PC-9 (cell line): ENCODE data around the gene SGSH. TPM values are rescaled to one million over a fixed set of nuclear protein-coding genes. Genes with fewer than 3 reads are reported as not detected.

Experiments used
- BruUV-seq: library from RNA; stranded (reverse); fragments of 400-500 nt; replicated peaks from 2 replicates; lab custom pipeline; 2021; lab: Mats Ljungman, UMichigan
- CTCF ChIA-PET: fragments of 300-600 bp; sonication (Branson Sonifier 250); formaldehyde crosslinking; loops from one replicate; lab custom pipeline; 2022; ENCODE audit warnings: antibody characterized with exemption; lab: Charles Lee
- POLR2A ChIA-PET: fragments of 300-600 bp; sonication (Branson Sonifier 250); formaldehyde crosslinking; loops from one replicate; lab custom pipeline; 2022; ENCODE audit warnings: antibody characterized with exemption; ENCODE audit not compliant: unreplicated experiment; lab: Charles Lee
- DNase-seq, 2 experiments: peaks; one replicate each; pipeline versions ENCODE4 v3.0.0 to v3.0.0-alpha.2; 2015 to 2022; ENCODE audit warnings: mixed read lengths in 1 of 2
- H2AFZ ChIP-seq: fragments of 200-600 bp; sonication (generic); 2 replicates; pipeline ENCODE4 v1.8.1; 2017; ENCODE audit warnings: antibody characterized with exemption
- H3F3A ChIP-seq: fragments of 200-600 bp; sonication (generic); 2 replicates; pipeline ENCODE4 v1.8.1; 2017; ENCODE audit warnings: antibody characterized with exemption, mild to moderate bottlenecking, low read depth; ENCODE audit not compliant: insufficient read depth
- H3K27ac ChIP-seq: fragments of 200-600 bp; sonication (generic); 2 replicates; pipeline ENCODE4 v1.6.1; 2016; ENCODE audit warnings: mixed run types
- H3K27me3 ChIP-seq: fragments of 200-600 bp; sonication (generic); 2 replicates; pipeline ENCODE4 v1.6.1; 2016; ENCODE audit warnings: low read depth, mixed run types; ENCODE audit not compliant: insufficient read depth
- H3K36me3 ChIP-seq: fragments of 200-600 bp; sonication (generic); 2 replicates; pipeline ENCODE4 v1.6.1; 2016; ENCODE audit warnings: low read depth, mixed run types
- H3K4me1 ChIP-seq: fragments of 200-600 bp; sonication (generic); replicated peaks from 2 replicates; pipeline ENCODE4 v1.6.1; 2016; ENCODE audit warnings: mixed run types; ENCODE audit not compliant: insufficient read depth
- H3K4me2 ChIP-seq: fragments of 200-600 bp; sonication (generic); 2 replicates; pipeline ENCODE4 v1.6.1; 2017; ENCODE audit warnings: mixed run types
- H3K4me3 ChIP-seq: fragments of 200-600 bp; sonication (generic); 2 replicates; pipeline ENCODE4 v1.6.1; 2016; ENCODE audit warnings: mixed run types
- H3K79me2 ChIP-seq: fragments of 200-600 bp; sonication (generic); 2 replicates; pipeline ENCODE4 v1.6.1; 2017; ENCODE audit warnings: low read depth, mixed run types
- H3K9me2 ChIP-seq: fragments of 200-600 bp; sonication (generic); 2 replicates; pipeline ENCODE4 v1.8.1; 2017; ENCODE audit warnings: mild to moderate bottlenecking; ENCODE audit not compliant: insufficient read depth
- H3K9me3 ChIP-seq: fragments of 200-600 bp; sonication (generic); 2 replicates; pipeline ENCODE4 v1.8.1; 2016; ENCODE audit warnings: low read depth; ENCODE audit not compliant: insufficient read depth
- H4K20me1 ChIP-seq: fragments of 200-600 bp; sonication (generic); 2 replicates; pipeline ENCODE4 v1.8.1; 2017; ENCODE audit not compliant: insufficient read depth
- EZH2 ChIP-seq: fragments of 200-600 bp; sonication (generic); IDR thresholded peaks from 2 replicates; pipeline ENCODE4 v1.8.0; 2017; ENCODE audit warnings: antibody characterized with exemption, low read depth
- intact Hi-C: fragments of 100-400 bp; cut with micrococcal nuclease; formaldehyde crosslinking; loops from one replicate; pipeline ENCODE4 v1.10.0; 2022; ENCODE audit not compliant: unreplicated experiment
- total RNA-seq: library from RNA; stranded (reverse); gene quantifications from 2 replicates; pipeline ENCODE4 v1.2.3, GENCODE V29; 2021
- TF ChIP-seq, protein P1 (sequence below): fragments of 200-600 bp; sonication (generic); conservative IDR thresholded peaks from 2 replicates; pipeline ENCODE4 v1.6.1; 2017; ENCODE audit warnings: mixed run types, antibody characterized with exemption, mild to moderate bottlenecking, moderate library complexity

The SGSH gene
- total RNA-seq, 1 experiment from 2014 or later: 28.4 TPM

- intact Hi-C loops: no loop called here
- TF ChIP-seq, protein P1, sequence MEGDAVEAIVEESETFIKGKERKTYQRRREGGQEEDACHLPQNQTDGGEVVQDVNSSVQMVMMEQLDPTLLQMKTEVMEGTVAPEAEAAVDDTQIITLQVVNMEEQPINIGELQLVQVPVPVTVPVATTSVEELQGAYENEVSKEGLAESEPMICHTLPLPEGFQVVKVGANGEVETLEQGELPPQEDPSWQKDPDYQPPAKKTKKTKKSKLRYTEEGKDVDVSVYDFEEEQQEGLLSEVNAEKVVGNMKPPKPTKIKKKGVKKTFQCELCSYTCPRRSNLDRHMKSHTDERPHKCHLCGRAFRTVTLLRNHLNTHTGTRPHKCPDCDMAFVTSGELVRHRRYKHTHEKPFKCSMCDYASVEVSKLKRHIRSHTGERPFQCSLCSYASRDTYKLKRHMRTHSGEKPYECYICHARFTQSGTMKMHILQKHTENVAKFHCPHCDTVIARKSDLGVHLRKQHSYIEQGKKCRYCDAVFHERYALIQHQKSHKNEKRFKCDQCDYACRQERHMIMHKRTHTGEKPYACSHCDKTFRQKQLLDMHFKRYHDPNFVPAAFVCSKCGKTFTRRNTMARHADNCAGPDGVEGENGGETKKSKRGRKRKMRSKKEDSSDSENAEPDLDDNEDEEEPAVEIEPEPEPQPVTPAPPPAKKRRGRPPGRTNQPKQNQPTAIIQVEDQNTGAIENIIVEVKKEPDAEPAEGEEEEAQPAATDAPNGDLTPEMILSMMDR: no peak
- TF ChIP-seq EZH2: no peak
- POLR2A ChIA-PET: no interaction called here
- Histone ChIP-seq H3K27me3 (no peaks in the 10 kb centered on the region), H4K20me1 (no peaks in the 10 kb centered on the region), H3K27ac (no peak overlapping the region), H3K79me2 (no peaks in the 10 kb centered on the region), H3F3A (no peaks in the 10 kb centered on the region), H3K4me1 (no peaks in the 10 kb centered on the region), H3K9me3 (no peaks in the 10 kb centered on the region), H3K9me2 (no peaks in the 10 kb centered on the region), H3K4me2 (no peak overlapping the region), H2AFZ (no peak overlapping the region), H3K36me3 (no peaks in the 10 kb centered on the region), H3K4me3 (no peak overlapping the region)
- BruUV-seq: no TSS peak
- DNase-seq: no peak
- CTCF ChIA-PET: no interaction called here
Observed at GRCh38 chr17:80209765-80210164, 10.4 kb downstream of the SGSH start.

GRCh38 chr17:80208050-80208449, 12.1 kb downstream of the SGSH start:
- Histone ChIP-seq H3F3A (no peaks in the 10 kb centered on the region), H2AFZ (no peak overlapping the region), H3K9me3 (no peaks in the 10 kb centered on the region), H3K4me1 (no peaks in the 10 kb centered on the region), H3K79me2 (no peaks in the 10 kb centered on the region), H3K27ac (no peak overlapping the region), H3K9me2 (no peaks in the 10 kb centered on the region), H3K4me2 (no peak overlapping the region), H4K20me1 (no peaks in the 10 kb centered on the region), H3K4me3 (no peak overlapping the region), H3K27me3 (no peaks in the 10 kb centered on the region), H3K36me3 (no peaks in the 10 kb centered on the region)
- CTCF ChIA-PET: no interaction called here
- DNase-seq: no peak
- POLR2A ChIA-PET: no interaction called here
- TF ChIP-seq EZH2: no peak
- TF ChIP-seq, protein P1: no peak
- intact Hi-C loops: no loop called here
- no TSS peak for BruUV-seq

- Histone ChIP-seq H3K27ac (no peak overlapping the region), H3F3A (no peaks in the 10 kb centered on the region), H3K27me3 (no peaks in the 10 kb centered on the region), H3K79me2 (no peaks in the 10 kb centered on the region), H3K4me2 (no peak overlapping the region), H4K20me1 (no peaks in the 10 kb centered on the region), H3K9me2 (no peaks in the 10 kb centered on the region), H3K9me3 (no peaks in the 10 kb centered on the region), H3K4me3 (no peak overlapping the region), H2AFZ (no peak overlapping the region), H3K4me1 (no peaks in the 10 kb centered on the region), H3K36me3 (no peaks in the 10 kb centered on the region)
- no peak for DNase-seq
- intact Hi-C loops: no loop called here
- ChIA-PET POLR2A (interaction anchor here (0.5 kb wide), 1 partner anchor 1301 kb away, joined by 3 read pairs; no protein-coding TSS in a partner anchor), CTCF (interaction anchor here (0.5 kb wide), 1 partner anchor 378 kb away, joined by 3 read pairs; no protein-coding TSS in a partner anchor)
- no peak for TF ChIP-seq EZH2
- TF ChIP-seq, protein P1: no peak
- no TSS peak for BruUV-seq
Observed at GRCh38 chr17:80205811-80206210, 14.3 kb downstream of the SGSH start.
